HepG2 (cell line): ENCODE measurements around the gene CMTM1.

Experiments used
- EP300 ChIP-seq, 3 experiments: sonication (generic) in 1 of 3; formaldehyde crosslinking in 1 of 3; IDR thresholded peaks; 2 replicates each; pipeline versions ENCODE4 v1.5.1 to v1.6.1; 2011 to 2020; ENCODE audit warnings: low read depth in 2 of 3, low read length in 2 of 3, borderline replicate concordance in 1 of 3, improper control_type of control experiment in 1 of 3, mild to moderate bottlenecking in 1 of 3, missing genetic modification reagents in 1 of 3, moderate library complexity in 1 of 3
- MLX ChIP-seq: IDR thresholded peaks from 2 replicates; pipeline ENCODE4 v1.6.1; 2016
- NFIB ChIP-seq: sonication (generic); formaldehyde crosslinking; IDR thresholded peaks from 2 replicates; pipeline ENCODE4 v1.9.0; 2021; ENCODE audit warnings: missing genetic modification reagents, mild to moderate bottlenecking, borderline replicate concordance
- TCF7 ChIP-seq: sonication (generic); IDR thresholded peaks from 2 replicates; pipeline ENCODE4 v1.6.1; 2016; ENCODE audit warnings: antibody characterized with exemption, low read depth
- ZBTB33 ChIP-seq: sonication (generic); formaldehyde crosslinking; IDR thresholded peaks from 2 replicates; pipeline ENCODE4 v1.4.0; 2020; ENCODE audit warnings: missing genetic modification reagents
- ZNF121 ChIP-seq: sonication (generic); formaldehyde crosslinking; IDR thresholded peaks from 2 replicates; pipeline ENCODE4 v1.5.0; 2020; ENCODE audit warnings: mild to moderate bottlenecking, missing genetic modification reagents
- ZNF724P ChIP-seq: sonication (generic); formaldehyde crosslinking; IDR thresholded peaks from 2 replicates; pipeline ENCODE4 v1.8.0; 2022; ENCODE audit warnings: missing genetic modification reagents, borderline replicate concordance
- TF ChIP-seq, protein P1 (sequence below), 2 experiments: IDR thresholded peaks; 2 replicates each; pipeline ENCODE4 v1.6.1; 2011 to 2012; ENCODE audit warnings: low read length in 2 of 2, borderline replicate concordance in 1 of 2, low read depth in 1 of 2, mild to moderate bottlenecking in 1 of 2, moderate library complexity in 1 of 2
- TF ChIP-seq, protein P2 (sequence below): sonication (generic); formaldehyde crosslinking; IDR thresholded peaks from 2 replicates; pipeline ENCODE4 v1.5.0; 2020; ENCODE audit warnings: missing genetic modification reagents, mild to moderate bottlenecking, borderline replicate concordance

- no peak for TF ChIP-seq MLX
- TF ChIP-seq EP300 (IDR thresholded peaks at IDR 0.05; ENCODE audit: low read depth in 2 of 2, low read length in 2 of 2), result no peak
- TF ChIP-seq EP300 (CRISPR knock-in tag; IDR thresholded peaks at IDR 0.05; ENCODE audit: borderline replicate concordance), result no peak
- TF ChIP-seq TCF7, result no peak
- TF ChIP-seq ZNF724P (CRISPR knock-in tag), result no peak
- TF ChIP-seq ZBTB33 (CRISPR knock-in tag), result no peak
- TF ChIP-seq, protein P1, sequence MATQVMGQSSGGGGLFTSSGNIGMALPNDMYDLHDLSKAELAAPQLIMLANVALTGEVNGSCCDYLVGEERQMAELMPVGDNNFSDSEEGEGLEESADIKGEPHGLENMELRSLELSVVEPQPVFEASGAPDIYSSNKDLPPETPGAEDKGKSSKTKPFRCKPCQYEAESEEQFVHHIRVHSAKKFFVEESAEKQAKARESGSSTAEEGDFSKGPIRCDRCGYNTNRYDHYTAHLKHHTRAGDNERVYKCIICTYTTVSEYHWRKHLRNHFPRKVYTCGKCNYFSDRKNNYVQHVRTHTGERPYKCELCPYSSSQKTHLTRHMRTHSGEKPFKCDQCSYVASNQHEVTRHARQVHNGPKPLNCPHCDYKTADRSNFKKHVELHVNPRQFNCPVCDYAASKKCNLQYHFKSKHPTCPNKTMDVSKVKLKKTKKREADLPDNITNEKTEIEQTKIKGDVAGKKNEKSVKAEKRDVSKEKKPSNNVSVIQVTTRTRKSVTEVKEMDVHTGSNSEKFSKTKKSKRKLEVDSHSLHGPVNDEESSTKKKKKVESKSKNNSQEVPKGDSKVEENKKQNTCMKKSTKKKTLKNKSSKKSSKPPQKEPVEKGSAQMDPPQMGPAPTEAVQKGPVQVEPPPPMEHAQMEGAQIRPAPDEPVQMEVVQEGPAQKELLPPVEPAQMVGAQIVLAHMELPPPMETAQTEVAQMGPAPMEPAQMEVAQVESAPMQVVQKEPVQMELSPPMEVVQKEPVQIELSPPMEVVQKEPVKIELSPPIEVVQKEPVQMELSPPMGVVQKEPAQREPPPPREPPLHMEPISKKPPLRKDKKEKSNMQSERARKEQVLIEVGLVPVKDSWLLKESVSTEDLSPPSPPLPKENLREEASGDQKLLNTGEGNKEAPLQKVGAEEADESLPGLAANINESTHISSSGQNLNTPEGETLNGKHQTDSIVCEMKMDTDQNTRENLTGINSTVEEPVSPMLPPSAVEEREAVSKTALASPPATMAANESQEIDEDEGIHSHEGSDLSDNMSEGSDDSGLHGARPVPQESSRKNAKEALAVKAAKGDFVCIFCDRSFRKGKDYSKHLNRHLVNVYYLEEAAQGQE (IDR thresholded peaks at IDR 0.05; ENCODE audit: borderline replicate concordance in 1 of 2, low read depth in 1 of 2, low read length in 2 of 2), result no peak
- TF ChIP-seq, protein P2, sequence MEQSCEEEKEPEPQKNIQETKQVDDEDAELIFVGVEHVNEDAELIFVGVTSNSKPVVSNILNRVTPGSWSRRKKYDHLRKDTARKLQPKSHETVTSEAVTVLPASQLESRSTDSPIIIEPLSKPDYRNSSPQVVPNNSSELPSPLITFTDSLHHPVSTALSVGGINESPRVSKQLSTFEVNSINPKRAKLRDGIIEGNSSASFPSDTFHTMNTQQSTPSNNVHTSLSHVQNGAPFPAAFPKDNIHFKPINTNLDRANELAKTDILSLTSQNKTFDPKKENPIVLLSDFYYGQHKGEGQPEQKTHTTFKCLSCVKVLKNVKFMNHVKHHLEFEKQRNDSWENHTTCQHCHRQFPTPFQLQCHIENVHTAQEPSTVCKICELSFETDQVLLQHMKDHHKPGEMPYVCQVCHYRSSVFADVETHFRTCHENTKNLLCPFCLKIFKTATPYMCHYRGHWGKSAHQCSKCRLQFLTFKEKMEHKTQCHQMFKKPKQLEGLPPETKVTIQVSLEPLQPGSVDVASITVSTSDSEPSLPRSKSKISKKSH (CRISPR knock-in tag), result no peak
- no peak for TF ChIP-seq NFIB (CRISPR knock-in tag)
- TF ChIP-seq ZNF121, result no peak
Observed at GRCh38 chr16:66560107-66560506, 6.1 kb upstream of the CMTM1 start.
